K562 (cell line): ENCODE results near the gene DDT. TPM values are rescaled to one million over a fixed set of nuclear protein-coding genes. Genes with fewer than 3 reads are reported as not detected.
"Not testable (repeated sequence)": the region's sequence is repeated elsewhere in the genome, so short reads cannot be mapped to it uniquely, and the experiment has no call there.

Experiments
- ATAC-seq: fragments of 200-7000 bp; cut with Tn5 transposase; 3 replicates; pipeline ENCODE4 v1.9.1; 2020; ENCODE audit warnings: moderate library complexity
- BruUV-seq: library from RNA; stranded (reverse); fragments of 400-500 nt; replicated peaks from 2 replicates; lab custom pipeline; 2021; lab: Mats Ljungman, UMichigan
- CTCF ChIA-PET: fragments of 300-600 bp; formaldehyde crosslinking; extraction: SDS; loops from one replicate; lab custom pipeline; 2021; ENCODE audit warnings: low intra/inter-chr PET ratio; lab: Yijun Ruan, JAX
- POLR2A ChIA-PET: fragments of 300-600, 350-650 bp; sonication (Branson Sonifier 250); formaldehyde crosslinking; extraction: SDS; loops from one replicate; lab custom pipeline; 2021; ENCODE audit warnings: antibody characterized with exemption, inconsistent platforms; lab: Yijun Ruan, JAX
- DNase-seq, 4 experiments: peaks; one replicate each; pipeline versions ENCODE4 v3.0.0 to v3.0.0-alpha.2; 2011 to 2018; ENCODE audit warnings: low spot score in 3 of 4, mixed read lengths in 3 of 4; ENCODE audit errors: extremely low read depth in 1 of 4
- FAIRE-seq: peaks from 2 replicates; lab custom pipeline; 2011; peaks lifted over from hg19 to GRCh38; lab: Jason Lieb, UNC
- H2AFZ ChIP-seq: 2 replicates; pipeline ENCODE4 v1.6.0; 2011; ENCODE audit warnings: low read depth, low read length, control low read depth, inconsistent platforms
- H3K27ac ChIP-seq: fragments of 200-600 bp; 3 replicates; pipeline ENCODE4 v1.8.0; 2011; ENCODE audit warnings: low read depth, mild to moderate bottlenecking, control low read depth, inconsistent platforms, low read length, moderate library complexity, mixed read lengths; ENCODE audit errors: extremely low read depth
- H3K27me3 ChIP-seq, 2 experiments: fragments of 300-600 bp in 1 of 2; 2 replicates in 1 of 2; 3 replicates in 1 of 2; pipeline versions ENCODE4 v1.6.0 to v1.8.0; 2011; ENCODE audit warnings: inconsistent platforms in 2 of 2, low read length in 2 of 2, mild to moderate bottlenecking in 1 of 2, mixed read lengths in 1 of 2, moderate library complexity in 1 of 2; ENCODE audit not compliant: control insufficient read depth in 2 of 2, insufficient read depth in 2 of 2
- H3K36me3 ChIP-seq: fragments of 300-600 bp; 3 replicates; pipeline ENCODE4 v1.8.0; 2011; ENCODE audit warnings: mild to moderate bottlenecking, low read length, inconsistent platforms; ENCODE audit not compliant: control insufficient read depth, insufficient read depth
- H3K4me1 ChIP-seq, 2 experiments: fragments of 200-600 bp in 1 of 2; replicated peaks in 1 of 2; 2 replicates in 1 of 2; 3 replicates in 1 of 2; pipeline versions ENCODE4 v1.5.1 to v1.8.0; 2011; ENCODE audit warnings: inconsistent platforms in 2 of 2, low read length in 2 of 2, mild to moderate bottlenecking in 1 of 2, mixed read lengths in 1 of 2, moderate library complexity in 1 of 2; ENCODE audit not compliant: control insufficient read depth in 2 of 2, insufficient read depth in 2 of 2
- H3K4me2 ChIP-seq: 2 replicates; pipeline ENCODE4 v1.6.1; 2011; ENCODE audit warnings: low read length, control low read depth, inconsistent platforms, mixed read lengths; ENCODE audit not compliant: insufficient read depth
- H3K4me3 ChIP-seq: fragments of 200-600 bp; sonication (generic), shearing (Covaris generic); 2 replicates; pipeline ENCODE4 v1.5.1; 2016; ENCODE audit warnings: control low read depth, inconsistent platforms
- H3K79me2 ChIP-seq: fragments of 200-600 bp; 3 replicates; pipeline ENCODE4 v1.8.0; 2011; ENCODE audit warnings: low read length, inconsistent platforms; ENCODE audit not compliant: control insufficient read depth, insufficient read depth
- H3K9ac ChIP-seq, 2 experiments: 2 replicates each; pipeline versions ENCODE4 v1.6.0 to v1.6.1; 2011; ENCODE audit warnings: low read depth in 2 of 2, low read length in 2 of 2, control low read depth in 1 of 2, inconsistent platforms in 1 of 2, mild to moderate bottlenecking in 1 of 2, mixed read lengths in 1 of 2; ENCODE audit not compliant: insufficient read depth in 1 of 2
- H3K9me1 ChIP-seq: one replicate; pipeline ENCODE4 v1.6.0; 2011; ENCODE audit warnings: inconsistent platforms, mild to moderate bottlenecking, low read length, moderate library complexity; ENCODE audit not compliant: control insufficient read depth, insufficient read depth
- H3K9me3 ChIP-seq: replicated peaks from 2 replicates; pipeline ENCODE4 v1.5.1; 2011; ENCODE audit warnings: low read depth, low read length, inconsistent platforms; ENCODE audit not compliant: control insufficient read depth, insufficient read depth
- H4K20me1 ChIP-seq: replicated peaks from 2 replicates; pipeline ENCODE4 v1.6.1; 2011; ENCODE audit warnings: low read length, inconsistent platforms, mixed read lengths; ENCODE audit not compliant: control insufficient read depth, insufficient read depth
- HNRNPLL ChIP-seq: fragments of 200-400 bp; formaldehyde crosslinking; IDR thresholded peaks from 2 replicates; pipeline ENCODE4 v1.6.1; 2017; ENCODE audit warnings: low read length, low read depth, mild to moderate bottlenecking; ENCODE audit not compliant: poor library complexity, severe bottlenecking
- MIER1 ChIP-seq: fragments of 450-650 bp; IDR thresholded peaks from 2 replicates; pipeline ENCODE4 v1.6.1; 2016; ENCODE audit warnings: antibody characterized with exemption, mild to moderate bottlenecking, low read depth
- PHB2 ChIP-seq: fragments of 450-650 bp; IDR thresholded peaks from 2 replicates; pipeline ENCODE4 v1.6.1; 2017; ENCODE audit warnings: low read depth
- POLR3G ChIP-seq: IDR thresholded peaks from 2 replicates; pipeline ENCODE4 v1.6.1; 2011; ENCODE audit not compliant: insufficient read length, insufficient replicate concordance; ENCODE audit errors: extremely low read depth
- RFX7 ChIP-seq: fragments of 250-450 bp; sonication (Bioruptor Pico); IDR thresholded peaks from 2 replicates; pipeline ENCODE4 v1.5.1; 2021; ENCODE audit warnings: mild to moderate bottlenecking
- ZBTB7A ChIP-seq: IDR thresholded peaks from 2 replicates; pipeline ENCODE4 v1.6.1; 2011; ENCODE audit warnings: low read depth, mild to moderate bottlenecking, low read length, moderate library complexity, borderline replicate concordance; ENCODE audit not compliant: control insufficient read depth
- ZKSCAN3 ChIP-seq: fragments of 250-450 bp; sonication (Bioruptor Pico); IDR thresholded peaks from 2 replicates; pipeline ENCODE4 v1.4.0; 2020
- WGBS: fragments of 100-300 bp; shearing (Covaris generic); methylation state at CpG from one replicate; pipeline ENCODE4 v1.1.6; 2016; ENCODE audit warnings: low coverage, mixed read lengths; ENCODE audit not compliant: insufficient coverage; ENCODE audit errors: missing lambda C conversion rate; 5-methylcytosine and 5-hydroxymethylcytosine counted together
- in situ Hi-C: fragments of 300-500 bp; cut with MboI; formaldehyde crosslinking; loops from 4 replicates; pipeline ENCODE4 v1.15.0; 2018; ENCODE audit warnings: inconsistent platforms, mixed read lengths
- intact Hi-C: fragments of 100-400 bp; cut with micrococcal nuclease; formaldehyde crosslinking; loops from 2 replicates; pipeline ENCODE4 v1.14.2; 2022
- polyA plus RNA-seq, 8 experiments: library from polyadenylated mRNA; depleted of rRNA in 4 of 8; stranded (reverse) in 5 of 8; unstranded in 3 of 8; fragments of >200 nt; fragmentation: Nextera tagmentation in 2 of 8; fragmentation: Illumina TruSeq in 1 of 8; extraction: Ambion mirVana in 2 of 8; extraction: Trizol in 1 of 8; gene quantifications; 2 replicates each; pipeline versions ENCODE4 v1.2.1 to v1.2.3, GENCODE V29; 2011 to 2014; ENCODE audit warnings: inconsistent platforms in 1 of 8, missing spikeins in 1 of 8
- total RNA-seq, 7 experiments: library from RNA; depleted of rRNA in 6 of 7; stranded (reverse); fragments of >200 nt in 6 of 7; fragmentation: Illumina TruSeq in 2 of 7; extraction: Trizol in 2 of 7; gene quantifications; 2 replicates each; pipeline versions ENCODE4 v1.2.1 to v1.2.3, GENCODE V29; 2011 to 2021; ENCODE audit warnings: low replicate concordance in 1 of 7

The DDT gene
- total and polyA plus RNA-seq, 9 of the 15 experiments (the other 6 are each of a cell fraction or from before 2014, with no cell fraction given), result 24.0 to 209 (median 63.2) TPM

DNA sequence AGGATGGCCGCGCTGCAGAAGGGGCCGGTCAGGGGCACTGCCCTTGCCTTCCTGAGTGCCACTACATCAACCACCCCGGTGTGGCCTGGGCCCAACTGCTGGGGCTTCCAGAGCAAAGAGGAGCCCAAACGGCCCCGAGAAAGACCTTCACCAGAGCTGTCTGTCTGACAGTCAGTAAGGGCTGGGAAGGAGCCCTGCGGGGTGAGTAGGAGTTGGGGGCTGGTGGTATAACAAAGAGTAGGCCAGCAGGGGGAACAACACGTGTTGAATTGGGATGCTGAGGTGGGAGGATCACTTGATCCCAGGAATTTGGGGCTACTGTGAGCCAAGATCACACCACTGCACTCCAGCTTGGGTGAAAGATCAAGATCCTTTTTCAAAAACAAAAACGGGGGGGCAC, 27.1 kb upstream of the DDT start:
- POLR2A ChIA-PET, result no interaction called here
- in situ Hi-C loops, result no loop called here
- 46% methylated on average over 7 of the region's 9 CpGs for WGBS
- intact Hi-C loops, result no loop called here
- Histone ChIP-seq H3K9me3 (no peaks in the 10 kb centered on the region), H3K4me1 (peaks cover 0 to 7% of the 10 kb centered on the region in 2 experiments; a peak in 2 of 5 replicates), H3K9ac (no peak overlapping the region), H3K9me1 (no peaks in the 10 kb centered on the region), H2AFZ (no peak overlapping the region), H3K4me3 (no peak overlapping the region), H3K27me3 (no peaks in the 10 kb centered on the region), H3K4me2 (no peak overlapping the region), H3K36me3 (no peaks in the 10 kb centered on the region), H4K20me1 (no peaks in the 10 kb centered on the region), H3K27ac (no peak overlapping the region), H3K79me2 (no peaks in the 10 kb centered on the region)
- CTCF ChIA-PET, result no interaction called here
- ATAC-seq (no peak), FAIRE-seq (peak; percentile 48), DNase-seq (peak in 1 of 4 experiments; percentile 9)
- BruUV-seq, result no TSS peak
- no peak for TF ChIP-seq HNRNPLL
- no peak for TF ChIP-seq ZKSCAN3 (CRISPR knock-in tag)
- TF ChIP-seq PHB2, result no peak
- TF ChIP-seq POLR3G, result no peak
- TF ChIP-seq MIER1, result no peak
- TF ChIP-seq RFX7 (CRISPR knock-in tag), result no peak
- no peak for TF ChIP-seq ZBTB7A

DNA sequence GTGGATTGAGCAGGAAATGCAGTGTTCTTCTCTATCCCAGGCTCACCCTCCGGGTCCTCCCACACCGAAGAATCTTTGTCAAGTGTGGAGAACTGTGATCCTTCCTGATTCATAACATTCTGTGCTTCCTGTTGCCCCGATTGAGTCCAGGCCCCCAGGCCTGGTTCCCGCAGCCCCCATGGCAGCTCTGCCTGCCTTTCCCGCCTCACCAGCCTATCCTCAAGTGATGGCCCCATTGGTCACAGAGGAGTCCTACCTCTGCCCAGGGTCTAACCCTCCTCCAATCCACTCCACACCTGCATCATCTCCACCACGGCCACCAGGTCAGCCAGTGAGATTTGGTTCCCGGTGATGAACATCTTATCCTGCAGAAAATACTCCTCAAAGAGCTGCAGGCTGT, 25.5 kb upstream of the DDT start:
- POLR2A ChIA-PET, intact Hi-C loops: not testable (repeated sequence)

More for the DNA sequence above, 25.5 kb upstream of the DDT start:
- CTCF ChIA-PET, H3K9me3 ChIP-seq, in situ Hi-C loops, H3K27ac ChIP-seq, H3K9ac ChIP-seq, H3K79me2 ChIP-seq, H3K4me1 ChIP-seq, H3K9me1 ChIP-seq, H3K4me3 ChIP-seq, H3K27me3 ChIP-seq, ATAC-seq, H4K20me1 ChIP-seq, H2AFZ ChIP-seq, H3K4me2 ChIP-seq, H3K36me3 ChIP-seq, FAIRE-seq, BruUV-seq: not testable (repeated sequence)
- 33% methylated on average over 7 of the region's 7 CpGs for whole genome bisulfite sequencing
- DNase-seq, result peak in 1 of 4 experiments; percentile 3
